PC-3 (cell line): ENCODE measurements around the gene KHK. TPM values are rescaled to one million over a fixed set of nuclear protein-coding genes. Genes with fewer than 3 reads are reported as not detected.

Source experiments
- ATAC-seq: fragments of 200-7000 bp; cut with Tn5 transposase; 2 replicates; pipeline ENCODE4 v1.9.1; 2020; ENCODE audit warnings: mild to moderate bottlenecking, moderate library complexity
- Bru-seq: library from RNA; stranded (reverse); fragments of 400-500 nt; gene quantifications from one replicate; lab custom pipeline; 2021; lab: Mats Ljungman, UMichigan
- BruChase-seq, 2 experiments: library from RNA; stranded (reverse); fragments of 400-500 nt; gene quantifications; one replicate each; lab custom pipeline; 2021; lab: Mats Ljungman, UMichigan
- BruUV-seq: library from RNA; stranded (reverse); fragments of 400-500 nt; replicated peaks from 2 replicates; lab custom pipeline; 2021; lab: Mats Ljungman, UMichigan
- CTCF ChIA-PET: fragments of 300-600 bp; sonication (Branson Sonifier 250); formaldehyde crosslinking; loops from one replicate; lab custom pipeline; 2022; ENCODE audit warnings: antibody characterized with exemption; lab: Charles Lee
- POLR2A ChIA-PET: fragments of 300-600 bp; sonication (Branson Sonifier 250); formaldehyde crosslinking; loops from one replicate; lab custom pipeline; 2022; ENCODE audit warnings: antibody characterized with exemption; ENCODE audit not compliant: unreplicated experiment; lab: Charles Lee
- DNase-seq: peaks from one replicate; pipeline ENCODE4 v3.0.0-alpha.2; 2015
- H2AFZ ChIP-seq: fragments of 300-600 bp; sonication (generic); 2 replicates; pipeline ENCODE4 v1.6.0; 2016; ENCODE audit warnings: antibody characterized with exemption, low read length
- H3F3A ChIP-seq: fragments of 300-600 bp; sonication (generic); one replicate; pipeline ENCODE4 v1.6.0; 2017; ENCODE audit warnings: antibody characterized with exemption, low read length, control low read depth, mild to moderate bottlenecking; ENCODE audit not compliant: unreplicated experiment
- H3K27ac ChIP-seq: fragments of 300-600 bp; sonication (generic); 2 replicates; pipeline ENCODE4 v1.5.1; 2016; ENCODE audit warnings: mild to moderate bottlenecking, low read length
- H3K27me3 ChIP-seq: fragments of 300-600 bp; sonication (generic); 2 replicates; pipeline ENCODE4 v1.6.1; 2016; ENCODE audit warnings: low read length, mixed read lengths
- H3K36me3 ChIP-seq: fragments of 300-600 bp; sonication (generic); 2 replicates; pipeline ENCODE4 v1.6.1; 2016; ENCODE audit warnings: low read depth, mixed run types, low read length, mixed read lengths
- H3K4me1 ChIP-seq: fragments of 300-600 bp; sonication (generic); 2 replicates; pipeline ENCODE4 v1.5.1; 2016; ENCODE audit warnings: low read length; ENCODE audit not compliant: insufficient read depth
- H3K4me2 ChIP-seq: fragments of 300-600 bp; sonication (generic); 2 replicates; pipeline ENCODE4 v1.6.0; 2016; ENCODE audit warnings: low read length
- H3K4me3 ChIP-seq: fragments of 300-600 bp; sonication (generic); 2 replicates; pipeline ENCODE4 v1.5.1; 2016; ENCODE audit warnings: mild to moderate bottlenecking, low read length, mixed read lengths
- H3K79me2 ChIP-seq: fragments of 300-600 bp; sonication (generic); 2 replicates; pipeline ENCODE4 v1.6.1; 2017; ENCODE audit warnings: low read length, mixed read lengths
- H3K9ac ChIP-seq: fragments of 300-600 bp; sonication (generic); 2 replicates; pipeline ENCODE4 v1.6.0; 2016; ENCODE audit warnings: mild to moderate bottlenecking, low read length
- H3K9me2 ChIP-seq: fragments of 300-600 bp; sonication (generic); replicated peaks from 2 replicates; pipeline ENCODE4 v1.6.1; 2016; ENCODE audit warnings: mixed run types, low read length, mixed read lengths
- H3K9me3 ChIP-seq: fragments of 300-600 bp; sonication (generic); 2 replicates; pipeline ENCODE4 v1.6.1; 2016; ENCODE audit warnings: low read length, mixed read lengths
- H4K20me1 ChIP-seq: fragments of 300-600 bp; sonication (generic); 2 replicates; pipeline ENCODE4 v1.6.1; 2016; ENCODE audit warnings: low read length, mixed read lengths
- EZH2 ChIP-seq: fragments of 300-600 bp; sonication (generic); IDR thresholded peaks from one replicate; pipeline ENCODE4 v1.6.1; 2017; ENCODE audit warnings: antibody characterized with exemption, mild to moderate bottlenecking, low read length; ENCODE audit not compliant: unreplicated experiment
- EZH2phosphoT487 ChIP-seq: fragments of 300-600 bp; sonication (generic); IDR thresholded peaks from 2 replicates; pipeline ENCODE4 v1.6.1; 2018; ENCODE audit warnings: mild to moderate bottlenecking, antibody characterized with exemption, low read length, borderline replicate concordance
- intact Hi-C: fragments of 100-400 bp; cut with micrococcal nuclease; formaldehyde crosslinking; loops from 2 replicates; pipeline ENCODE4 v1.9.0; 2023
- long read RNA-seq: library from polyadenylated mRNA; unstranded; transcript quantifications from one replicate; pipeline ENCODE4 v2.0.0, GENCODE V29; 2021; ENCODE audit not compliant: unreplicated experiment
- total RNA-seq: library from RNA; depleted of rRNA; stranded (reverse); fragments of >200 nt; gene quantifications from 2 replicates; pipeline ENCODE4 v1.2.3, GENCODE V29; 2014; rRNA removed
- TF ChIP-seq, protein P1 (sequence below): fragments of 300-600 bp; sonication (generic); conservative IDR thresholded peaks from 2 replicates; pipeline ENCODE4 v1.5.1; 2017; ENCODE audit warnings: antibody characterized with exemption, low read depth, mild to moderate bottlenecking, low read length

Gene KHK
- 10.6 and 11.0 TPM in 2 replicates for total RNA-seq
- Bru-seq, nascent RNA = percentile 40 among the genes with signal in this experiment
- percentile 43 among the genes with signal in this experiment for BruChase-seq, experiment 1, labeled RNA remaining after a 6-hour chase
- percentile 44 among the genes with signal in this experiment for BruChase-seq, experiment 2, labeled RNA remaining after a 2-hour chase
- long read RNA-seq, transcript KHK-202 (8 exons, 2,411 nt) = major isoform, 9 of 20 reads
- long read RNA-seq, partial matches to known transcripts = 1 of 20 reads
- long read RNA-seq, other reads (novel, unspliced or antisense) = 10 of 20 reads

DNA sequence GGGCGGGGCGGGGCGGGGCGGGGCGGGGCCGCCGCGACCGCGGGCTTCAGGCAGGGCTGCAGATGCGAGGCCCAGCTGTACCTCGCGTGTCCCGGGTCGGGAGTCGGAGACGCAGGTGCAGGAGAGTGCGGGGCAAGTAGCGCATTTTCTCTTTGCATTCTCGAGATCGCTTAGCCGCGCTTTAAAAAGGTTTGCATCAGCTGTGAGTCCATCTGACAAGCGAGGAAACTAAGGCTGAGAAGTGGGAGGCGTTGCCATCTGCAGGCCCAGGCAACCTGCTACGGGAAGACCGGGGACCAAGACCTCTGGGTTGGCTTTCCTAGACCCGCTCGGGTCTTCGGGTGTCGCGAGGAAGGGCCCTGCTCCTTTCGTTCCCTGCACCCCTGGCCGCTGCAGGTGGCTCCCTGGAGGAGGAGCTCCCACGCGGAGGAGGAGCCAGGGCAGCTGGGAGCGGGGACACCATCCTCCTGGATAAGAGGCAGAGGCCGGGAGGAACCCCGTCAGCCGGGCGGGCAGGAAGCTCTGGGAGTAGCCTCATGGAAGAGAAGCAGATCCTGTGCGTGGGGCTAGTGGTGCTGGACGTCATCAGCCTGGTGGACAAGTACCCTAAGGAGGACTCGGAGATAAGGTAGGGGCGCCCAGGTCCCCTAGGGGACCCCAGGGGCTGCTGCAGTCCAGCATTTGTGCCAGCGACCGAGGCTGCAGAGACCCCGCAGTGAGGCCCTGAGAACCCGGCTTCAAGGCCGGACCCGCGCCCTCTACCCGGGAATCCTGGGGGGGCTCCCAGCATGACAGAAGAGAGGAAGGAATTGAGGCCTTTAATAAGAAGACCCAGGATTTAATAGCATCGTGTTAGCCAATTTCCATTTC, at the start of gene KHK:
KHK (plus strand) TSS at position 49 of the 870 bp plus-strand sequence; CDS start at position 537, 488 bp downstream.
- H3K27me3 ChIP-seq = no peaks in the 10 kb centered on the region
- CTCF ChIA-PET = interaction anchor here (0.5 to 1.3 kb wide), 3 partner anchors 105 to 206 kb away, joined by 4 to 6 read pairs (median 4); no protein-coding TSS in a partner anchor
- POLR2A ChIA-PET = interaction anchor here (0.6 to 0.7 kb wide), 3 partner anchors 123 to 217 kb away, joined by 3 to 39 read pairs (median 8); no protein-coding TSS in a partner anchor
- peak; percentile 44 for DNase-seq
- peak within 1 kb of the TSS; percentile 80 for H3K9ac ChIP-seq
- H3K9me3 ChIP-seq = no peaks in the 10 kb centered on the region
- no peaks in the 10 kb centered on the region for H3K79me2 ChIP-seq
- TSS peak; percentile 63 for BruUV-seq
- peaks cover 14% of the 10 kb centered on the region; the same call in 1 of the 2 replicates for H3K4me1 ChIP-seq
- peak within 1 kb of the TSS; percentile 98 for H3K4me2 ChIP-seq
- H2AFZ ChIP-seq = peak within 1 kb of the TSS; percentile 98
- no peaks in the 10 kb centered on the region for H4K20me1 ChIP-seq
- peak; percentile 47 for ATAC-seq
- H3K4me3 ChIP-seq = peak within 1 kb of the TSS; percentile 86
- no peaks in the 10 kb centered on the region for H3K36me3 ChIP-seq
- no peaks in the 10 kb centered on the region for H3F3A ChIP-seq
- TF ChIP-seq EZH2 (no peak), EZH2phosphoT487 (no peak)
- TF ChIP-seq, protein P1, sequence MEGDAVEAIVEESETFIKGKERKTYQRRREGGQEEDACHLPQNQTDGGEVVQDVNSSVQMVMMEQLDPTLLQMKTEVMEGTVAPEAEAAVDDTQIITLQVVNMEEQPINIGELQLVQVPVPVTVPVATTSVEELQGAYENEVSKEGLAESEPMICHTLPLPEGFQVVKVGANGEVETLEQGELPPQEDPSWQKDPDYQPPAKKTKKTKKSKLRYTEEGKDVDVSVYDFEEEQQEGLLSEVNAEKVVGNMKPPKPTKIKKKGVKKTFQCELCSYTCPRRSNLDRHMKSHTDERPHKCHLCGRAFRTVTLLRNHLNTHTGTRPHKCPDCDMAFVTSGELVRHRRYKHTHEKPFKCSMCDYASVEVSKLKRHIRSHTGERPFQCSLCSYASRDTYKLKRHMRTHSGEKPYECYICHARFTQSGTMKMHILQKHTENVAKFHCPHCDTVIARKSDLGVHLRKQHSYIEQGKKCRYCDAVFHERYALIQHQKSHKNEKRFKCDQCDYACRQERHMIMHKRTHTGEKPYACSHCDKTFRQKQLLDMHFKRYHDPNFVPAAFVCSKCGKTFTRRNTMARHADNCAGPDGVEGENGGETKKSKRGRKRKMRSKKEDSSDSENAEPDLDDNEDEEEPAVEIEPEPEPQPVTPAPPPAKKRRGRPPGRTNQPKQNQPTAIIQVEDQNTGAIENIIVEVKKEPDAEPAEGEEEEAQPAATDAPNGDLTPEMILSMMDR = no peak
- intact Hi-C loops = loop anchor here (1.0 kb wide), 1 partner anchor 55 kb away; the partner anchor contains the start of gene TMEM214
- H3K27ac ChIP-seq = no peak within 1 kb of the TSS; the same call in 1 of the 2 replicates
- no peaks in the 10 kb centered on the region for H3K9me2 ChIP-seq

DNA sequence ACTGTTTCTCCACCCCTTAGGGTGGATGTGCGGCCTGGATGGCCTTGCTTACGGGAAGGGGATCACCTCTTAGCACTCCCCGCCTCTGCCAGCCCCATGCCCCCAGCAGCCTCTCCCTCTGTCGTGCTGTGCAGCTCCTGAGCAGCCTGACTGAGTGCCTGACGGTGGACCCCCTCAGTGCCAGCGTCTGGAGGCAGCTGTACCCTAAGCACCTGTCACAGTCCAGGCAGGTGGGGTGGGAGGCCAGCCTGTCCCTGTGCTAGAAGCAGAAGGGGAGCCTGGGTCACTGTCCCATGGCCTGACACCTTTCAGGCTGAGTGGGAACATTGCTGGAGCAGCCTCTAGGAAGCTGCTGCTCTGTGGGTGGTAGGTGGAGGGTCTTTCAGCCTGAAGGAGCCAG, 48.6 kb upstream of the KHK start:
- TF ChIP-seq EZH2 (no peak), EZH2phosphoT487 (no peak)
- TF ChIP-seq, protein P1 = no peak
- H3K4me2 ChIP-seq = no peak overlapping the region
- no TSS peak for BruUV-seq
- no peaks in the 10 kb centered on the region for H3K27me3 ChIP-seq
- H2AFZ ChIP-seq = no peak overlapping the region
- DNase-seq = no peak
- intact Hi-C loops = no loop called here
- H4K20me1 ChIP-seq = no peaks in the 10 kb centered on the region
- peaks cover 62% of the 10 kb centered on the region for H3K36me3 ChIP-seq
- H3K9ac ChIP-seq = no peak overlapping the region
- peaks cover 8% of the 10 kb centered on the region for H3K4me1 ChIP-seq
- no peak overlapping the region for H3K27ac ChIP-seq
- no peaks in the 10 kb centered on the region for H3K9me2 ChIP-seq
- no peak overlapping the region for H3K4me3 ChIP-seq
- no peaks in the 10 kb centered on the region for H3F3A ChIP-seq
- ChIA-PET CTCF (no interaction called here), POLR2A (no interaction called here)
- H3K9me3 ChIP-seq = no peaks in the 10 kb centered on the region
- ATAC-seq = no peak
- peaks cover 25% of the 10 kb centered on the region for H3K79me2 ChIP-seq
